Activated effector memory CD4-positive, alpha-beta T cell treated with Interleukin-2 at 50 U/mL for 16 hours (primary cell): Measurements from ENCODE around the gene CCDC196.
"Not testable (repeated sequence)": the region's sequence is repeated elsewhere in the genome, so short reads cannot be mapped to it uniquely, and the experiment has no call there.

ENCODE experiments used
- DNase-seq: peaks from one replicate; pipeline ENCODE4 v3.0.0-alpha.2; 2020

Gene CCDC196

DNA sequence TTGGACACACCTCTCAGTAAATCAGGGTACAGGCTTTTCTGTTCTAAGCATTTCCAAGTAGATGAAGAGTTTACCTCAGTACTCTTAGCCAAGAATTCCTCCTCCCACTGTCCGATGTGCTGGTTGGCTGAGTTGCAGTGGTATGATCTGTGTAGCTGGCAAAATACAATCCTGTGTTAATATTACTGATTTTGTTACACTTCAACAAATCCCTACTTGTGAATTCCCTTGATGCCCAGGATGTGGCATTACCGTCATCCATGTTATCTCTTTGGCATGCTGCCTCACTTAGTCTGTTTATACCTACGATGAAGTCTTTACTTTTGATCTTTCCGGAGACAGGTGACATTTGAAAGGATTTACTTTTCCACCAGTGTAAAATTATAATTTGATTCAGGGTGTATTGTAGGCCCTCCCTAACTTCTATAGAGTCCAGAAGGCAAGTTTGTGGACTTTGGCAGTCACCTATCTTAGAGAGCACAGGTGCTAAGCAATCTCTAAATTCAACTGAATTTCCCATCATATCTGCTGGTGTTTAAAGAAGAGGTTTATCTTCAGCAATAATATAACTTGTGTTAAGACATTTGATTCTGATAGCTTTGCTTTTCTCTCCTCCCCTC is 10.1 kb downstream of the CCDC196 start:
- no peak for DNase-seq

DNA sequence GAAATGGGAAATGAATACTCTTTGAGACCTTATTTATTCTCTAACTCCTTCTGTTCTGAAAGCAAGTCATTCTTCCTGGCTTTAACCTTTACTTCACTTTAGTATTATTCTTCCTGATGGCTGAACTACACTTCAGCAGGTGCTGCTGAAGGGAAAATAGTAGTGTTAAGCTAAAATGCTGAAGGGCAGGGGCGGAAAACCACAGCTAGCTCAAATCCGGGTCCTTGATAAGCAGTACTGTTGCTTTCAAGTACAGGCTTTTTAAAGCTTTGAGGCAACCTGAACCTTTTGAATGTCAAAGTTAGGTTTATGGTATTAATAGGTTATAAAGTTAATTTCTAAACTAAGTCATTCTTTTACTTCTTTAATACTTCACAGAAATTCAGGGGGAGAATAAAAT is 10.7 kb downstream of the CCDC196 start:
- DNase-seq, result no peak

DNA sequence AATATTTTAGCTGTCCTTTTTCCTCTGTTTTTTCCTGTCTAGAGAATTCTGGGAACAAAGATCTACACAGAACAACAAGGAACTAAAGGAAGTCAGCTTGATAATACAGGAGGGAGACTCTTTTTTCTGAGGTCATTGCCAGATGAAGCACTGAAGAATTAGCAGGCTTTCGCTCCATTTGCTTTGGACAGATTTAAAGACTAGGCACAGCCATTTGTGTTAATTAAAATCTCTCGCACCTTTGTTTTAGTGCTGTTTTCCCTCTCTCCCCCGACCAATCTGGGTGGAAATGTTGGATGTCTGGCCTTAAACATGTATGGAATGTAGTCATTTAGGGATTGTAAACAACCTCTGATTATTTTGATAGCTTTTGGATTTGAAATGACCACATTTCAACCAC is 12.1 kb downstream of the CCDC196 start:
- no peak for DNase-seq

DNA sequence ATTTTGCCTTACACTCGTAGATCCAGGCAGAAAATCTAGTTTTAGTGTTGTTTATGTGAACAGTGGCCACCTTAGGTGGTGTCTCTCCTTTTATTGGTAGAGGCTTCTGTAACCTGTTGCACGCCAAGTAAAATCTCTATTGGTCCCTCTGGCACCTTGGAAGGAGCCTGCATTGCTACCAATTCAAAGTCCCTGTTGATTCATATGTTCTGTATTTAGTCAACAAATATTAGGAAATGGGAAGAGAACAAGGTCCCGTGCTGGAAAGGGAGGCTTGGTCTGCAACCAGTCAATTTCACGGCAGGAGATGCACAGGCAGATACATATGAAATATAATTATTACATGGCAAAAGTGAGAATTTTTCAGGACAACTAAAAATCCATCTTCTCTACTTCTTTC is 15.4 kb downstream of the CCDC196 start:
- DNase-seq, result no peak

DNA sequence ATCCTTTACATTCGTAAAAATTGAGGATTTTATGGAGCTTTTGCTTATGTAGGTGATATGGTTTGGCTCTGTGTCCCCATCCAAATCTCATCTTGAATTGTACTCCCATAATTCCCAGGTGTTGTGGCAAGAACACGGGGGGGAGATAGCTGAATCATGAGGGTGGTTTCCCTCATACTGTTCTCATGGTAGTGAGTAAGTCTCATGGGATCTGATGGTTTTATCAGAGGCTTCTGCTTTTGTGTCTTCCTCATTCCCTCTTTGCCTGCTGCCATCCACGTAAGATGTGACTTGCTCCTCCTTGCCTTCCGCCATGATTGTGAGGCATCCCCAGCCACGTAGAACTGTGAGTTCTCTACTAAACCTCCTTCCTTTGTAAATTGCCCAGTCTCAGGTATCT is 16.7 kb downstream of the CCDC196 start:
- not testable (repeated sequence) for DNase-seq

DNA sequence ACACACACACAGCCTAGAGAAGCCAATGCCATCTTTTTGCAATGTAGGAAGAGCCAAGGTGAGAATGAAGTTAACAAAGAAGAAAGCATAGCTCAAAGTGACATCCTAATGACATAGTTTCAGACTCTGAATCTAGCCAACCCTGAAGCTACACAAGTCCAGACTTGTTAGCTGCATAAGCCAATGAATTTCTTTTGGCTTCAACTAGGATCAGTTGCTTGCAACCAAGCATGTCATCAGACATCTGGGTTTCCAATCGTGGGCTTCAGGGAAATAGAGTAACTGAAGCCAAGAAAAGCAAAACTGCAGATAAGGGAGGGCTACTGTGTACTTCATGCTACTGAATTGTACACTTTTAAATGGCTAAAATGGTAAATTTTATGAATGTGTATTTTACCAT is 17.4 kb downstream of the CCDC196 start:
- DNase-seq, result no peak

DNA sequence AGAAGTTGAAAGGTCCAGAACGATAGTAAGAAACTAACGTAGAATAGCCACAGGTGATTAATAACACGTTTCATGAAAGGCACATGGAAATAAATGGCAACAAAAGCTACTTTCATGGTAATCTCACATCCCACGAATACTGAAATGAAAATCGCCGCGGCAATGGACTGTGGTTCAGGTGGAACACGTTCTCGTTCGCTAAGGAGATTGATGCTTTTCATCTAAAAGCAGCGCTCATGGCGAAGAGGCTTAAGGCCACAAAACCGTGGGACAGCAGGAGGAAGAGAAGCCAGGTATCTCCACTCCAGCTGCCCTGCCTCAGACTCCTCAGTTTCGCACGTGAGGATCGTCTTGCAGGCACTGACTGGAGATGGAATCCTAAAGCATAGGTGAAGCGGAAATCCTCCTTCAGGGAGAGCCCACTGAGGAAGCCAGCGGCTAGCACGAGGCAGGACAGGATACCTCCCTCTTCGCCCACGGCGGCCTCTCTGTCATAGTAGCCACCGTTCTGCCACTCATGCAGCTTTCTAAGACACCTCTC is 21.1 kb downstream of the CCDC196 start:
- no peak for DNase-seq

DNA sequence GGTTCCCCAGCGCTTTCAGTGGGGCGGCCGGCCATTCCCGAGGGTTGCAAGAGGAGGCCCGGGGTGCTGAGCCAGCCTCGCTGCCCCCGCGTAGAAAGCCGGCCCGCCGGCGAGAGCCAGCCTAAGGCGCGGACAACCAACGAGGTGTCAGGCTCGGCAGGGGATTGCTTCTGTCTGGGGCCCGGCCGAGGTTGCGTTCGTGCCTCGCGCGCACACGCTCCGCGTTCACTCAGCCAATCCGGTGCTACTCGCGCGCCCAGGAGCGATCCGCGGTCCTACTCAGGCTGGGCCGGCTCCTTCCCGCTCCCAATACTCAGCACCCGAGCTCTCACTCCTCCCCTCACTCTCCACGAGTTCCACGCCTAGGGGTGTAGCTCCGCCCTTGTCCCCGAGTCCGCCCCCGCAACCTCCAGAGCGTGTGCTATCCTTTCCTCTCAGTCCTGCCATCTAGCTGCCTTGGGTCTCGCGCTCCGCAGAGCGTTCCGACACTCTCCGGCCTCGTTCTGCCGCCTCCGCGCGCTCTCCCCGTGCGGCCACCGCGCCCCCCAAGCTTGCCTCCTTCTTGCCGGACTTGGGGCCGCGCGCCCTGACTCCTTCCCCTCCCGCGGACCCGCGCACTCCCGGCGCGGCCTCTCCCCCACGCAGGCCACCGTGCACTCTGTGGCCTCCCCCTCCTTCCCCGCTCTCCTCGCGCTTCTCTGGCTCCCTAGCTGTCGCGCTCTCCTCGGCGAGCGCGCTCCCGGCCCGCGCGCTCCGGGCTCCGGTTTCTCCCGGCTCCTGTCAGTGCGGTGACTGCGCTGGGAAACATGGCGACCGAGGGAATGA is 21.8 kb downstream of the CCDC196 start, which contains the start of gene GPHN:
TSS of gene GPHN (plus strand) at position 426 of the 825 bp plus-strand sequence.
- DNase-seq, result peak; percentile 82

DNA sequence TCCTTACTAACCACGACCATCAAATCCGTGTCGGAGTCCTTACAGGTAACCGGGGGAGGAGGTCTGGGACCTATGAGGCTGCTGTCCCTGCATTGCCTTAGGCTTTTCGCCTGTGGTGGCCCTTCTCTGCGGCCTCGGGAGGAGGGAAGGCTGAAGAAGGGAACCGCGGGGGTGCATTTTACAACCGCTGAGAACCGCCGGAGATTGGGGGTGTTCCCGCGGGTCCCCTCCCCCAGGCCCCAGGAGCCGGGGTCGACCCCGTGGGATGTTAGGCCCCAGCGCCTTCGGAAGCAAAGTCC is 22.3 kb downstream of the CCDC196 start:
- DNase-seq, result no peak

DNA sequence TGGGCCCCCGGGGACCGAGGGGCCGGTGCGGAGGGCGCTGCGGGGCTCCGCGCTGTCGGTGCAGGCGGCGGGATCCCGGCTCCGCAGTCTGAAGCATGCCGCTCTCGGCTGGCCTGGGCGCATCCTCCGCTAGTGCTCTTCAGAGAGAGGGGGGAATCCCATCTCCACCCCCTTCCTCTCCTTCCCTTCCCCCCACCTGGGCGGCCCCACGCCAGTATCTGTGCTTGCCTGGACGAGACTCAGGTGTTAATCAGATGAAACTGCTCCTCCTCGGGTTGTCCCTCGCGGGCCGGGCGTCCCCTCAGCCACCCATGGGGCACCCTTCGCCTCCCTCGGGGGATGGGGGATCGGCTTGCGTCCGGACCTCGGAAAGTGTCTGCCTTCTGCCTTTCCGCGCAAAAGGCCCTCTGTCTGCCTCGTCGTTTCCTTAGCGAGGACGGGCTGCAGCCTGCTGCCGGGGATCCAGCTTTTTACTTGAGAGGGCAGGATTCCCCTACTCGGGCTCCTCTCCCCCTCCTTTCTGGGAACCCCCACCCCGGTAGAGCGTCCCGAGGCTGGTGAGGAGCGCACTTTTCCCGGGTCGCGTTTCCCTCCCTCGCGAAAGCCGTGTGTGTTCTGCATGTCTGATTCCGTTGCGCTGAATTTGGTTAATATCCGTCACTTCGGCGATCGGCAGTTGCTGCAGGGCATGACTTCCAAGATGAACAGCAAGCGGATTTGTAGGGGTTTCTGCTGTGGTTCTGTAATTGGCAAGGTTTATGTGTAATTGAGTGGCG is 22.9 kb downstream of the CCDC196 start:
- peak; percentile 32 for DNase-seq

DNA sequence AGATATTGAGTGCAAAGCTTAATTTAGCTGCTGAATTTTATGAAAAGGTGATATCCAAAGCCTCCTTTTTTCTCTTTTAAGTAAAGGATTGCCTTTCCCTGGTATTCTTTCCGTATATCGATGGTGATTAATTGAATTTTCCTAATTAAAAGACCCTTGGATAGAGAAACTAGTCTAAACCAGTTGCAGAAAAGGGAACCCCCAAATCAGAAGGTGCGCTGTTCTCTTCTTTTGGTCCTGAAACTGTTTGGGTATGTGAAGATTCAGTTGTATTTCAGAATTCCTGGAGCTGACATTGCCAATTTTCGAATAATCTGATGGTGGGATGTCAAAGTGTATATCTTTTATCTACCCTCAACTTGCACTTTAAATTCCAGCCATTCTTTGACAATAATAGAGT is 23.7 kb downstream of the CCDC196 start:
- no peak for DNase-seq

DNA sequence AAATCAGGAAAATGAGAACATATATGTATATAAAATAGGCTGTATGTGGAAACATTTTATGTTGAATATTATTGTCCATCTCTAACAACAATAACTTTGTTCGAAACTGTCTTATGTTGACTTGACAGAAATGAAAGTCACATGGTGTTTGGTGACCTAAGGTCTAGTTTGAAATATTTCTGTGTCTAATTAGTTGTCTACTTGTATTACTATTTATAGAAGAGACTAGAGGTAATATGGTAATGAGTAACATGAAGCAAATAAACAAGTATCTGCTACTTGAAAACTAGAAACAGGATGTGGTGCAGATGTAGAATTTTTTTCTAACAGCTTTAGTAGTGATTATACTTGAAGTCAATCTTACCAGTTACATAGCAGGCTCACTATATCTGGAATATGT is 25.7 kb downstream of the CCDC196 start:
- no peak for DNase-seq

DNA sequence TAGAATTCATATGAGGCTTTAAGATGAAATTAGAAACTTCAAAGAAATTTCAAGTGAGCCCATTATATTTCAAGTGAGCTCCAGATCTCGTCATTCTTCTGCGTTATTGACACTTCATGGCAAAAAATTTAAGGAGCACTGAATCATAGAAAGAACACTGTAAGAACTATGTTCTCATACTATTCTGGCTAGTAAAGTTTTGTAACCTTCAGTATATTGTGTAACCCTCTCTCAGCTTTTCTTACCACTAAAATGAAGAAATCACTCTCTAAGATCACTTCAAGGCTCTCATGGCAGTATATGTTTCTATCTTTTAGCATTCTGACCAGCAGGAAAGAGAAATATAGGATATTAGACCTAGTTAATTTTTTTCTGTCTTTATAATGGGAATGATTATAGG is 28.0 kb downstream of the CCDC196 start:
- no peak for DNase-seq

DNA sequence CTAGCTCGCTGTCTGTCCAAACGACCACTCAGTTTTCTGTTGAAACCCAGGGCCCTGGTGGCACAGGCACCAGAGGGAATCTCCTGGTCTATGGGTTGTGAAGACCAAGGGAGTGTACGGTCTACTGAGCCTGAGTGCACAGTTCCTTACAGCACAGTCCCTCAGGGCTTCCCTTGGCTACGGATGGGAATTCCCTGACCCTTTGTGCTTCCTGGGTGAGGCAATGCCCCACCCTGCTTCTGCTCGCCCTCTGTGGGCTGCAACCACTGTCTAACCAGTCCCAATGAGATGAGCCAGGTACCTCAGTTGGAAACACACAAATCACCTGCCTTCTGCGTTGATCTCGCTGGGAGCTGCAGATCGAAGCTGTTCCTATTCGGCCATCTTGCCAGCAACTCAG is 44.4 kb downstream of the CCDC196 start:
- DNase-seq, result no peak

DNA sequence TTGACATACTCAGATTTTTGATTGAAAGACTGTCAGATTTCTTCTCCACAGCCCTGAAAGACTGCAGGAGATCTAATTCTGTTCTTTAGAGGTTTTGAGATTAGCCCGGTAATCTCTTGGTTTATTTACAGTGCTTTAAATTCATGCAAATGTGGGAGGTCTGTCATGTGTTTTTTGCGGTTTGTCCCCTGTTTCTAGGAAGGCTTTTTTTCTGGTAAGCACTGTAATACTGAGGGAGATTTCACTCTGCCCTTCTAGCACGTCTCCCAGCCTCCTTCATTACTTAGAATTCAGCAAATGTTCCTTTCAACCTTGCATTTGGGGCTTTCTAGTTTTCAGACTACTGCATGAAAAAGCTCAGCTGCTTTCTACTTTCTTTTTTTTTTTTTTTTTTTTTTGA is 52.9 kb downstream of the CCDC196 start:
- no peak for DNase-seq

DNA sequence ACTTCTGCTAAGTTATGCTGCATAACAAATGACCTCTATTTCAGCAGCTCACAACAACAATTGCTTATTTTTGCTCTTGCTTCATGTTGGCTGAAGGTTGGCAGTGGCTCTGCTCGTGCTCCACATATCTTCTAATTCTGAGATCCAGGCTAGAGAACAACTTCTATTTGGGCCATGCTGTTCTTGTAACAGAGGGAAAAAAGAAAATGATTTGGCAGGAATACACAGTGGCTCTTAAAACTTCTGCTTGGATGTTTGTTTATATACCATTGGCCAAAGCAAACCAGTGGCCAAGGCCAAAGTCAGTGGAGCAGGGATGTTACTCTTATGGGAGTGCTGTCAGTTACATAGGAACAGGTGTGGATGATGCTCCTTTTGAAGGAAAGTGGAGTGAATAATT is 53.9 kb downstream of the CCDC196 start:
- DNase-seq, result no peak

DNA sequence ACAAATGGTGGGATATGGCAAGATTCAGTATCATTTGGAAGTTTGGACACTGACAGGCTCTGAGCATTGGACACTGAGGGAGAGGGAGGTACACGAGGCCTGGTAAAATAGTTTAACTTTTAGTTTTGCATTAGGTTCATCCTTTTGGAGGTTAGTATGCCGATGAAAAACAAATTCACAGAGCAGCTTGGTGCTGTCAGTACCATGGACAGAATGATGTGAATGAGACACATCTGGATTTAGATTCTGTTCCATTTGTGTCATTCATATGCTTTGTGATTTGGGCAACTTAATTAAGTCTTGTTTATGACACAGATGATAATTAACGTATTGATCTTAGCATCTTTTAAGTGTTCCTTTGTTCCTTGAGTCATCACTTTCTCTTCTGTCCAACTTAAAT is 55.5 kb downstream of the CCDC196 start:
- DNase-seq, result no peak

DNA sequence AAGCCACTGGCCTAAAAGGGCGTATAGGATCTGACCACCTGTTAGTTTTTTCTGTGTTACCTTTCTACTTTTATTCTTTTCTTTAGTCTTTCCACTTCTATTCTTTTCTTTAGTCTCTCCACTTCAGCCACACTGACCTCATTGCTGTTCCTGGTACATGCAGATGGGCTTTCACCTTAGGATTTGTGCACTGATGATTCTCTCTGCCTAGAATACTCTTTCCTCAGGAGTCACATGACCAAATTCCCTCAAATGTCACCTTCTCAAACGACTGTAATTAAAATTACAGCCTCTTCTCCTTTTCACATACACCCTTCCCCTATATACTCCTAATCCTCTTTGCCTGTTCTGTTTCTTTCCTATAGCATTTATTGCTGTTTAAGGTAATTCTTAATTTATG is 57.8 kb downstream of the CCDC196 start:
- no peak for DNase-seq

DNA sequence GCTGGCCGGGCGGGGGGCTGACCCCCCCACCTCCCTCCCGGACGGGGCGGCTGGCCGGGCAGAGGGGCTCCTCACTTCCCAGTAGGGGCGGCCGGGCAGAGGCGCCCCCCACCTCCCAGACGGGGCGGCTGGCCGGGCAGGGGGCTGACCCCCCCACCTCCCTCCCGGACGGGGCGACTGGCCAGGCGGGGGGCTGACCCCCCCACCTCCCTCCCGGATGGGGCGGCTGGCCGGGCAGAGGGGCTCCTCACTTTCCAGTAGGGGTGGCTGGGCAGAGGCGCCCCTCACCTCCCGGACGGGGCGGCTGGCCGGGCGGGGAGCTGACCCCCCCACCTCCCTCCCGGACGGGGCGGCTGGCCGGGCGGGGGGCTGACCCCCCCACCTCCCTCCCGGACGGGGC is 59.0 kb downstream of the CCDC196 start:
- not testable (repeated sequence) for DNase-seq

DNA sequence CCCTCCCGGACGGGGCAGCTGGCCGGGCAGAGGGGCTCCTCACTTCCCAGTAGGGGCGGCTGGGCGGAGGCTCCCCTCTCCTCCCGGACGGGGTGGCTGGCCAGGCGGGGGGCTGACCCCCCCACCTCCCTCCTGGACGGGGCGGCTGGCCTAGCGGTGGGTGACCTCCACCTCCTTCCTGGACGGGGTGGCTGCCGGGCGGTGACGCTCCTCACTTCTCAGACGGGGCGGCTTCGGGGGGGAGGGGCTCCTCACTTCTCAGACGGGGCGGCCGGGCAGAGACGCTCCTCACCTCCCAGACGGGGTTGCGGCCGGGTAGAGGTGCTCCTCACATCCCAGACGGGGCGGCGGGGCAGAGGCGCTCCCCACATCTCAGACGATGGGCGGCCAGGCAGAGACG is 59.6 kb downstream of the CCDC196 start:
- DNase-seq, result not testable (repeated sequence)
